GM21723 (cell line): ENCODE measurements around the gene ZNF358.

ENCODE experiments used
- ATAC-seq: cut with Tn5 transposase; IDR thresholded peaks from one replicate; pipeline ENCODE4 v1.9.1; 2021; ENCODE audit warnings: mild to moderate bottlenecking, moderate library complexity; ENCODE audit not compliant: unreplicated experiment

Gene ZNF358

DNA sequence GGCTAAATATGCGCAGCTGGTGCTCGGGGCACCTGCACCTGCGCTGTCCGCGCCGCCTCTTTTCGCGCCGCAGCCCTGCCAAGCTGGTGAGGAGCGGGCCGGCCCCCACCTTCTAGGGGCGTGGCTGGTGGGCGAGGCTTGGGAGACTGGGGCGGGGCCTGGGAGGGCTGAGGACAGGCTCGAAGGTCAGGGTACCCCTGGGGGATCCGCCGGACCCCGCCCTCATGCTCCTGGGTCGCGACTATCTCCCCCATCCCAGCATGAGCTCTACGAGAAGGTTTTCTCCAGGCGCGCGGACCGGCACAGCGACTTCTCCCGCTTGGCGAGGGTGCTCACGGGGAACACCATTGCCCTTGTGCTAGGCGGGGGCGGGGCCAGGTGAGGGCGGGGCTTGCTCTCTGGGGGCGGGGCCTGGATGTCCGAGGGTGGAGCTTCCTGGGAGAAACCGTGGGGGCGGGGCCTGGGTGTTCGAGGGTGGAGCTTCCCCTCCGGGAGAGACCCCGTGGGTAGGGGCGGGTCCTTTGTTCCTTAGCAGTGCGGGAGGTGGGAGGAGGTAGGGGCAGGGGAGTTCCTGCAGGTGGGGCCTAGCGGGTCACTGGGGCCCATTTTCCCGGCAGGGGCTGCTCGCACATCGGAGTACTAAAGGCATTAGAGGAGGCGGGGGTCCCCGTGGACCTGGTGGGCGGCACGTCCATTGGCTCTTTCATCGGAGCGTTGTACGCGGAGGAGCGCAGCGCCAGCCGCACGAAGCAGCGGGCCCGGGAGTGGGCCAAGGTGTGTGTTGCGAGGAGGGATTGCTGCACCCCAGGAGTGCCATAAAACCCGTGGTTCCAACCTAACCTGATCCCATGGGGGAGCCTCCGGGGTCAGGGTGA is 39.3 kb downstream of the ZNF358 start:
- no peak for ATAC-seq

DNA sequence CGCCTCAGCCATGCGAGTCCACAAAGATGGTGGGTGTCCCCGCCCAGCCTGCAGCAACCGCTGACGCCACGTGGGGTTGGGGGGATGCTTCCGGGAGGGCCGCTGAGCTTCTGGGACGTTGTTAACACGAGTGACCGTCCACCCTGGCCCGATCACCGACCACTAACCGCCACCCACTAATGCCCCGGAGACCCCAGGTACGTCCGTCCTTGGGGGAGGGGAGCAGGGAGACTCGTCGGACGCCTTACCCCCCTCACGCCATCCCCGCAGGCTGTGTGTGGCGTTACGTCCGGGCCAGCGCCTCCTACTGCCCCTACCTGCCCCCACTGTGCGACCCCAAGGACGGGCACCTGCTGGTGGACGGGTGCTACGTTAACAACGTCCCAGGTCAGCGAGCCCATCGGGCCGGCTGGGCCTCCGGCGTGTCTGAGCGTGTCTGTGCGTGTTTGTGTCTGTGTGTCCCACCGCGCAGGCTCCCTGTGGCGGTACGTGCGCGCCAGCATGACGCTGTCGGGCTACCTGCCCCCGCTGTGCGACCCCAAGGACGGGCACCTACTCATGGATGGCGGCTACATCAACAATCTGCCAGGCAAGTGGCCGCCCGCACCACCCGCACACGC is 40.9 kb downstream of the ZNF358 start:
- no peak for ATAC-seq

DNA sequence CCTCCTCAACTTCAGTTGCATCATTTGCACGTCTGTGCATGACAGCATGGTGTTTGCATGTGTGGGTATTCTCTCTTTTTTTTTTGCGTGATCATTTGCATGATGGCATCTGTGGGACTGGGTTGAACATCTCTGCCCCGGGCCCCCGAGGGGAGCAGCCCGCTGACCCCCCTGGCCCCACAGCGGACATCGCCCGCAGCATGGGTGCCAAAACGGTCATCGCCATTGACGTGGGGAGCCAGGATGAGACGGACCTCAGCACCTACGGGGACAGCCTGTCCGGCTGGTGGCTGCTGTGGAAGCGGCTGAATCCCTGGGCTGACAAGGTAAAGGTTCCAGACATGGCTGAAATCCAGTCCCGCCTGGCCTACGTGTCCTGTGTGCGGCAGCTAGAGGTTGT is 42.8 kb downstream of the ZNF358 start:
- ATAC-seq = no peak

DNA sequence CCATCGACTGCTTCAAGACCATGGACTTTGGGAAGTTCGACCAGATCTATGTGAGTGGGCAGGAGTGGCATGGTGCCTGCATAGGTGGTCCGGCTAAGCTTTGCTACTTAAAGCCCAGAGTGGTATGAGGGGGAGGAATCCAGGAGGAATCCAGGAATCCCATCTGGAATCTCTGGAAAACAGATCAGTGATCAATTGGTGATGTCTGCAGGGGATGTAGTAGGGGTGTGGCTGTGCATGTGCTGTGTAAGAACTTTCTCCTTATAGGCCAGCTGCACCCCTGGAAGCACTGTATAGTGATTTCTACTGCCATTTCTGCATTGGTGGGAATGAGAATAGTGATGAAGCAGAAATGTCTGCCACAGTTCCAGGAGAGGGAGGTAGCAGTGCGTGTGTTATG is 43.2 kb downstream of the ZNF358 start:
- ATAC-seq = no peak

DNA sequence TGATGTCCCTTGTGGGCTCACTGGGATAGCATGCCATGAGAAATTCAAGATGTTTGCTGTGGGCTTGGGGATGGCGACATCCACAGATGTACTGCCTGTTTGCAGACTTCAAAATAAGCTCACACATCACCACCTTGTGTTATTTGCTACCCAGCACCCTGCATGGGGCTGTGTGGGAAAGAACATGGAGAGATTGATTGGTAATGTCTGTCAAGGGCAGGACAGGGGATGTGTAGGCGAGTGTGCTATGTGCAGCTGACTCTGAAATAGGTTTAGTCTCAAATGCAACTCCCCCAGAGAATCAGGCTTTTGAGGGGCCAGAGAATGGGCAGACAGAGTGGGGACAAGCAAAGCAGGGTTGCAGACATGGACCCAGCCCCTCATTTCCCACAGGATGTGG is 44.4 kb downstream of the ZNF358 start:
- no peak for ATAC-seq

DNA sequence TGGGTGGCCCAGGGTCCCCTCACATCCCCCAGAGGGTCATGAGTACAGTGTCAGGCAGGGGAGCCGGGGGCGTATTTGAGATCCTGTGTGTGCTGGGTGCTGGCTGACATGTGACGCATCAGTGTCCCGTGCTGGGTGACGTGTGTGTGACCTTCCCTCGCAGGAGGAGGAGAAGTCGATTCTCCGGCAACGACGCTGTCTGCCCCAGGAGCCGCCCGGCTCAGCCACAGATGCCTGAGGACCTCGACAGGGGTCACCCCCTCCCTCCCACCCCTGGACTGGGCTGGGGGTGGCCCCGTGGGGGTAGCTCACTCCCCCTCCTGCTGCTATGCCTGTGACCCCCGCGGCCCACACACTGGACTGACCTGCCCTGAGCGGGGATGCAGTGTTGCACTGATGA is 45.4 kb downstream of the ZNF358 start:
- ATAC-seq = no peak

DNA sequence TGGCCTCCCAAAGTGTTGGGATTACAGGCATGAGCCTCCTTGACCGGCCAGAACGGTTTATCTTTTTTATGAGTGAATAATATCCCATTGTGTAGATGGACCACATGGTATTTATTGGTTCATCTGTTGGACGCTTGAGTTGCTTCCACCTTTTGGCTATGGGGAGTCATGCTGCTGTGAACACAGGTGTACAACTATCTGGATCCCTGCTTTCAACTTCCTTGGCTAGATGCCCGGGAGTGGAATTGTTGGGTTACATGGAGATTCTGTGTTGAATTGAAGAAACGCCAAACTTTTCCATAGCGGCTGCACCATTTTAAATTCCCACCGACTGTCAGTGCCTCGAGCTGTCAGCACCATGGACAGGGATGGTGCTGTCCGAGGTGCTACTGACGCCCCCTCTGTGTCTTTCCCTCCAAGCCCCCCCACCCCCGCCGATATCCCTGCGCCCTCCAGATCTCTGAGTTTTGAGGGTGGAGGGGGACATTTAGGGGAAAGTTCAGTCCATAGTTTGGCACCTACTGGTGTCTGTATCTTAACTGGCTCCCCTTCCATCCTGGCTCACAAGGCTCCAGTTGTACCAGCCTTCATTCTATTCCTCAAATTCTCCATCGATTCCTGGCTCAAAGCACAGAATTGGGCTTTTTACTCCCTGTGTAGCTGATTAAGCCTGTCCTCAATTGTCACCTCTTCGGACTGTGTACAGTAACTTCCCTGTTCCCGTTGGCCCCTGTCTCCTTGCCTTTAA is 46.9 kb downstream of the ZNF358 start:
- no peak for ATAC-seq

DNA sequence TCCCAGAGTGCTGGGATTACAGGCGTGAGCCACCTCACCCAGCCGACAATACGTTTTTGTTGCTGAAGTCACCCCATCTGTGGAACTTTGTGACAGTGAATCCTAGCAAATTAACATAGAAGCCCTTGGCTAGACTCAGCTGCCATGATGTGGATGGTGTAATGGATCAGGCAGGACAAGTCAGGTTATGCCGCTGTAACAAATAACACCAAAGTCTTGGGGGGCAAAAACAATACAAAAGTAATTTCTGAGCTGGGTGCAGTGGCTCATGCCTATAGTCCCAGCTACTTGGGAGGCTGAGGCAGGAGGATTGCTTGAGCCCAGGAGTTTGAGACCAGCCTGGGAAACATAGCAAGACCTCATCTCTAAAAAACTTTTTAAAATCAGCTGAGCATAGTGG is 49.0 kb downstream of the ZNF358 start:
- no peak for ATAC-seq

DNA sequence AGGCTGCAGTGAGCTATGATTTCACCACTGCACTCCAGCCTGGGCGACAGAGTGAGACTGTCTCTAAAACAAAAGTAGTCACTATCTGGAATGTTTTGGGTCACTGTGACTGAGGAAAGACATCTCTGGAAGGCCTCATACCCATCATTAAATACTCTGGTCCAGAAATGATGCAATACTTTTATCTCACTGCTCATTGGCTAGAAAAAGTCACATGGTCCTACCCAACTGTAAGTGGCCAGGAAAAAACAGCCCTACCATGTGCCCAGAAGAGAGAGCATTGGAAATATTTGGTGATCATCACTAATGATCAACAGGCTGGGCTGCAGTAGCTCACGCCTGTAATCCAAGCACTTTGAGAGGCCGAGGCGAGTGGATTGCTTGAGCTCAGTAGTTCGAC is 49.4 kb downstream of the ZNF358 start:
- ATAC-seq = no peak
